ENCODE data around the gene CDHR3. TPM values are rescaled to one million over a fixed set of nuclear protein-coding genes. Genes with fewer than 3 reads are reported as not detected.

CDHR3 gene
- total RNA-seq, 1 donor from 2014 or later: 1.4 TPM

- no peak for TF ChIP-seq EZH2 (IDR thresholded peaks at IDR 0.05)
- no peak for TF ChIP-seq CTCF (IDR thresholded peaks at IDR 0.05)
- no peak for TF ChIP-seq EZH2phosphoT487 (IDR thresholded peaks at IDR 0.05)
- no peaks in the 10 kb centered on the region for H3K36me3 ChIP-seq
- H2AFZ ChIP-seq (replicated peaks): no peak overlapping the region
- H3K9me3 Mint-ChIP-seq: no peaks in the 10 kb centered on the region
- H3K27ac Mint-ChIP-seq: no peak overlapping the region
- H3K4me1 Mint-ChIP-seq: peaks cover 37% of the 10 kb centered on the region
- no peak overlapping the region for H3K27ac ChIP-seq
- H3K79me2 ChIP-seq (ENCODE audit: low read depth): no peaks in the 10 kb centered on the region
- H3F3A ChIP-seq (ENCODE audit: low read depth): peaks cover 11% of the 10 kb centered on the region
- no peaks in the 10 kb centered on the region for H3K9me3 ChIP-seq (ENCODE audit: low read depth)
- no peaks in the 10 kb centered on the region for H3K36me3 Mint-ChIP-seq
- H3K9ac ChIP-seq: no peak overlapping the region
- no peaks in the 10 kb centered on the region for H3K27me3 ChIP-seq
- no peaks in the 10 kb centered on the region for H4K20me1 ChIP-seq (ENCODE audit: low read depth)
- H3K4me1 ChIP-seq: peaks cover 19% of the 10 kb centered on the region
- H3K4me3 ChIP-seq: no peak overlapping the region
- no peak for DNase-seq (ENCODE audit: low spot score)
- no peak overlapping the region for H3K4me2 ChIP-seq
- peaks cover 9% of the 10 kb centered on the region for H3K27me3 Mint-ChIP-seq (ENCODE audit: insufficient read depth, low read depth)
- H3K4me3 Mint-ChIP-seq: no peak overlapping the region
Measured at GRCh38 chr7:106068986-106069385, 105.9 kb downstream of the CDHR3 start.

GRCh38 chr7:106069471-106070200 is 106.6 kb downstream of the CDHR3 start:
- Histone ChIP-seq H3K4me3 (no peak overlapping the region), H3K27me3 (no peaks in the 10 kb centered on the region), H3K9me3 (ENCODE audit: low read depth) (no peaks in the 10 kb centered on the region), H4K20me1 (ENCODE audit: low read depth) (no peaks in the 10 kb centered on the region), H3K79me2 (ENCODE audit: low read depth) (no peaks in the 10 kb centered on the region), H3K36me3 (no peaks in the 10 kb centered on the region), H3K4me1 (peaks cover 19% of the 10 kb centered on the region), H3K27ac (no peak overlapping the region), H3F3A (ENCODE audit: low read depth) (peaks cover 11% of the 10 kb centered on the region), H3K4me2 (no peak overlapping the region), H3K9ac (no peak overlapping the region), H2AFZ (replicated peaks) (no peak overlapping the region)
- TF ChIP-seq EZH2phosphoT487 (IDR thresholded peaks at IDR 0.05): no peak
- Mint-ChIP-seq H3K4me3 (peak overlapping the region; percentile 7), H3K36me3 (no peaks in the 10 kb centered on the region), H3K9me3 (no peaks in the 10 kb centered on the region), H3K4me1 (peaks cover 35% of the 10 kb centered on the region), H3K27ac (no peak overlapping the region), H3K27me3 (ENCODE audit: insufficient read depth, low read depth) (peaks cover 13% of the 10 kb centered on the region)
- no peak for DNase-seq (ENCODE audit: low spot score)

- Mint-ChIP-seq H3K27ac (no peak overlapping the region), H3K9me3 (no peaks in the 10 kb centered on the region), H3K36me3 (no peaks in the 10 kb centered on the region), H3K4me3 (no peak overlapping the region), H3K27me3 (ENCODE audit: insufficient read depth, low read depth) (peaks cover 13% of the 10 kb centered on the region), H3K4me1 (peaks cover 31% of the 10 kb centered on the region)
- H3K27ac ChIP-seq: no peak overlapping the region
- no peak overlapping the region for H3K4me2 ChIP-seq
- no peak for DNase-seq (ENCODE audit: low spot score)
- H3K36me3 ChIP-seq: no peaks in the 10 kb centered on the region
- no peaks in the 10 kb centered on the region for H3K79me2 ChIP-seq (ENCODE audit: low read depth)
- no peaks in the 10 kb centered on the region for H3K27me3 ChIP-seq
- no peaks in the 10 kb centered on the region for H4K20me1 ChIP-seq (ENCODE audit: low read depth)
- no peak for TF ChIP-seq EZH2 (IDR thresholded peaks at IDR 0.05)
- H3K9me3 ChIP-seq (ENCODE audit: low read depth): no peaks in the 10 kb centered on the region
- H3K4me3 ChIP-seq: no peak overlapping the region
- H2AFZ ChIP-seq (replicated peaks): no peak overlapping the region
- peaks cover 13% of the 10 kb centered on the region for H3K4me1 ChIP-seq
- H3F3A ChIP-seq (ENCODE audit: low read depth): peaks cover 11% of the 10 kb centered on the region
- no peak overlapping the region for H3K9ac ChIP-seq
Measured at GRCh38 chr7:106070201-106070551, 107.1 kb downstream of the CDHR3 start.

- no peak for TF ChIP-seq EZH2 (IDR thresholded peaks at IDR 0.05)
- no peak for TF ChIP-seq EZH2phosphoT487 (IDR thresholded peaks at IDR 0.05)
- TF ChIP-seq CTCF (IDR thresholded peaks at IDR 0.05): no peak
- no peak overlapping the region for H3K4me3 Mint-ChIP-seq
- no peaks in the 10 kb centered on the region for H3K79me2 ChIP-seq (ENCODE audit: low read depth)
Measured at GRCh38 chr7:106070567-106071254, 107.6 kb downstream of the CDHR3 start.

More at GRCh38 chr7:106070567-106071254, 107.6 kb downstream of the CDHR3 start:
- Mint-ChIP-seq H3K9me3 (no peaks in the 10 kb centered on the region), H3K4me1 (peaks cover 27% of the 10 kb centered on the region), H3K27me3 (ENCODE audit: insufficient read depth, low read depth) (peaks cover 11% of the 10 kb centered on the region), H3K36me3 (no peaks in the 10 kb centered on the region), H3K27ac (no peak overlapping the region)
- no peak overlapping the region for H3K4me2 ChIP-seq
- H3K4me3 ChIP-seq: no peak overlapping the region
- DNase-seq (ENCODE audit: low spot score): no peak
- H3K9ac ChIP-seq: no peak overlapping the region
- H3K27ac ChIP-seq: no peak overlapping the region
- peaks cover 8% of the 10 kb centered on the region for H3F3A ChIP-seq (ENCODE audit: low read depth)
- no peaks in the 10 kb centered on the region for H3K9me3 ChIP-seq (ENCODE audit: low read depth)
- H3K36me3 ChIP-seq: no peaks in the 10 kb centered on the region
- peaks cover 8% of the 10 kb centered on the region for H3K4me1 ChIP-seq
- no peaks in the 10 kb centered on the region for H3K27me3 ChIP-seq
- H4K20me1 ChIP-seq (ENCODE audit: low read depth): no peaks in the 10 kb centered on the region
- no peak overlapping the region for H2AFZ ChIP-seq (replicated peaks)

All from neural progenitor cell (in vitro differentiated cells).